Osteocyte (in vitro differentiated cells): Measurements from ENCODE around the gene RNF125. TPM values are rescaled to one million over a fixed set of nuclear protein-coding genes. Genes with fewer than 3 reads are reported as not detected.
"Not testable (repeated sequence)": the region's sequence is repeated elsewhere in the genome, so short reads cannot be mapped to it uniquely, and the experiment has no call there.

ENCODE experiments used
- DNase-seq: peaks from one replicate; pipeline ENCODE4 v3.0.0; 2021; ENCODE audit warnings: mixed read lengths; ENCODE audit not compliant: unreplicated experiment; ENCODE audit errors: extremely low spot score
- H3K27ac Mint-ChIP-seq: one replicate; pipeline ENCODE4 v1.8.0; 2021; ENCODE audit warnings: mild to moderate bottlenecking, mixed read lengths; ENCODE audit not compliant: unreplicated experiment
- H3K27me3 Mint-ChIP-seq: one replicate; pipeline ENCODE4 v1.8.0; 2021; ENCODE audit warnings: mixed read lengths; ENCODE audit not compliant: unreplicated experiment
- H3K36me3 Mint-ChIP-seq: one replicate; pipeline ENCODE4 v1.8.0; 2021; ENCODE audit warnings: mixed read lengths; ENCODE audit not compliant: unreplicated experiment
- H3K4me1 Mint-ChIP-seq: one replicate; pipeline ENCODE4 v1.8.0; 2021; ENCODE audit warnings: mixed read lengths; ENCODE audit not compliant: unreplicated experiment
- H3K4me3 Mint-ChIP-seq: one replicate; pipeline ENCODE4 v1.8.0; 2021; ENCODE audit warnings: mild to moderate bottlenecking, moderate library complexity, mixed read lengths; ENCODE audit not compliant: unreplicated experiment
- H3K9me3 Mint-ChIP-seq: one replicate; pipeline ENCODE4 v1.8.0; 2021; ENCODE audit warnings: mixed read lengths; ENCODE audit not compliant: unreplicated experiment
- CTCF ChIP-seq: fragments of 200-600 bp; sonication (generic); IDR thresholded peaks from 2 replicates; pipeline ENCODE4 v1.5.0; 2021; ENCODE audit warnings: antibody characterized with exemption, mild to moderate bottlenecking, moderate library complexity
- total RNA-seq: library from RNA; stranded (reverse); gene quantifications from 2 replicates; pipeline ENCODE4 v1.2.1, GENCODE V29; 2021

The RNF125 gene
- total RNA-seq, 1 donor from 2014 or later: 0.13 TPM

GRCh38 chr18:32010124-32010721, 8.4 kb upstream of the RNF125 start:
- Mint-ChIP-seq H3K36me3 (no peaks in the 10 kb centered on the region), H3K27ac (no peak overlapping the region), H3K9me3 (no peaks in the 10 kb centered on the region), H3K4me3 (no peak overlapping the region), H3K27me3 (peaks cover 4% of the 10 kb centered on the region), H3K4me1 (no peaks in the 10 kb centered on the region)
- DNase-seq: no peak
- TF ChIP-seq CTCF: no peak

- Mint-ChIP-seq H3K4me3 (no peak overlapping the region), H3K27me3 (peaks cover 10% of the 10 kb centered on the region), H3K36me3 (no peaks in the 10 kb centered on the region), H3K27ac (no peak overlapping the region), H3K4me1 (no peaks in the 10 kb centered on the region), H3K9me3 (no peaks in the 10 kb centered on the region)
- TF ChIP-seq CTCF: no peak
- no peak for DNase-seq
These were observed 7.4 kb upstream of the RNF125 start for GRCh38 chr18:32011193-32011592.

GRCh38 chr18:32019251-32019948, 775 bp downstream of the RNF125 start:
- peak; percentile 85 for DNase-seq
- Mint-ChIP-seq H3K27ac (peak overlapping the region; percentile 10), H3K4me3 (peak overlapping the region; percentile 89), H3K27me3 (peaks cover 41% of the 10 kb centered on the region), H3K4me1 (peaks cover 14% of the 10 kb centered on the region), H3K36me3 (no peaks in the 10 kb centered on the region), H3K9me3 (no peaks in the 10 kb centered on the region)
- no peak for TF ChIP-seq CTCF

GRCh38 chr18:32019949-32020625, 1.5 kb downstream of the RNF125 start:
- not testable (repeated sequence) for H3K36me3 Mint-ChIP-seq, H3K27ac Mint-ChIP-seq, H3K4me3 Mint-ChIP-seq, DNase-seq, H3K9me3 Mint-ChIP-seq
- Mint-ChIP-seq H3K27me3 (peaks cover 39% of the 10 kb centered on the region), H3K4me1 (peaks cover 14% of the 10 kb centered on the region)

- no peak overlapping the region for H3K4me3 Mint-ChIP-seq
- no peak overlapping the region for H3K27ac Mint-ChIP-seq
- TF ChIP-seq CTCF: no peak
- DNase-seq: no peak
- peaks cover 29% of the 10 kb centered on the region for H3K27me3 Mint-ChIP-seq
- no peaks in the 10 kb centered on the region for H3K36me3 Mint-ChIP-seq
- H3K9me3 Mint-ChIP-seq: no peaks in the 10 kb centered on the region
- peaks cover 14% of the 10 kb centered on the region for H3K4me1 Mint-ChIP-seq
These were observed 3.3 kb downstream of the RNF125 start for GRCh38 chr18:32021756-32022564.
